Stimulated activated naive CD8-positive, alpha-beta T cell treated with anti-CD3 and anti-CD28 coated beads, Interleukin-15, Interleukin-2, amounts not matched to agents 100 ng/mL and 50 ng/mL, for 24 hours (primary cell): ENCODE results near the gene SEL1L.
"Not testable (repeated sequence)": the region's sequence is repeated elsewhere in the genome, so short reads cannot be mapped to it uniquely, and the experiment has no call there.

ENCODE experiments used
- H3K27ac Mint-ChIP-seq: one replicate; pipeline ENCODE4 v1.8.0; 2021; ENCODE audit warnings: mild to moderate bottlenecking, mixed read lengths
- H3K27me3 Mint-ChIP-seq: one replicate; pipeline ENCODE4 v1.8.0; 2021; ENCODE audit warnings: mixed read lengths
- H3K36me3 Mint-ChIP-seq: one replicate; pipeline ENCODE4 v1.8.0; 2021; ENCODE audit warnings: low read depth, mixed read lengths
- H3K4me1 Mint-ChIP-seq: one replicate; pipeline ENCODE4 v1.8.0; 2021; ENCODE audit warnings: low read depth, mixed read lengths
- H3K4me3 Mint-ChIP-seq: one replicate; pipeline ENCODE4 v1.8.0; 2021; ENCODE audit warnings: mild to moderate bottlenecking, mixed read lengths
- H3K9me3 Mint-ChIP-seq: one replicate; pipeline ENCODE4 v1.8.0; 2021; ENCODE audit warnings: mixed read lengths

SEL1L gene

DNA sequence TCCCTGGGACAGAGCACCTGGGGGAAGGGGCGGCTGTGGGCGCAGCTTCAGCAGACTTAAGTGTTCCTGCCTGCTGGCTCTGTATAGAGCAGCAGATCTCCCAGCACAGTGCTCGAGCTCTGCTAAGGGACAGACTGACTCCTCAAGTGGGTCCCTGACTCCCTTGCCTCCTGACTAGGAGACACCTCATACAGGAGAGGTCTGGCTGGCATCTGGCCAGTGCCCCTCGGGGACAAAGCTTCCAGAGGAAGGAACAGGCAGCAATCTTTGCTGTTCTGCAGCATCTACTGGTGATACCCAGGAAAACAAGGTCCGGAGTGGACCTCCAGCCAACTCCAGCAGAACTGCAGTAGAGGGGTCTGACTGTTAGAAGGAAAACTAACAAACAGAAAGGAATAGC is 7.6 kb upstream of the SEL1L start:
- not testable (repeated sequence) for H3K4me1 Mint-ChIP-seq, H3K9me3 Mint-ChIP-seq, H3K4me3 Mint-ChIP-seq, H3K27ac Mint-ChIP-seq, H3K36me3 Mint-ChIP-seq
- H3K27me3 Mint-ChIP-seq = peaks cover 43% of the 10 kb centered on the region

DNA sequence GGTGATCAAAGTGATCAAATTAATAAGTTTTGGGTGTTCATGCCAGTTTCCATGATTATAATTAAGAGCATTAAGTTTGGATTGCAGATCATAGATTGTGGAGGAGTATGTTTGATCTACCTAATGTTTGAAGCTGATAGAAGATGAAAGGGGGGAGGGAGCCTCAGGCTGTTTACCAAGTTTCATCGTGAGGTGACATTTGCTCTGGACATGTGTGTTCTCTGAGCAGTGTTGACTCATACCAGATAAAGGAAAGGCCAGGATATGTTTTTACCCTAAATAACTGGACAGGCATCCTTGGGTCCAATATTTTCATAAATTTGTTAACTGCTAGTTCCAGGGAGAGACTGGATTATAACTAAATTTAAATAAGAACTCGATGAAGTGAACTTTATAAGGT is 3.5 kb upstream of the SEL1L start:
- peaks cover 31% of the 10 kb centered on the region for H3K4me1 Mint-ChIP-seq
- H3K36me3 Mint-ChIP-seq = no peaks in the 10 kb centered on the region
- H3K27ac Mint-ChIP-seq = no peak overlapping the region
- no peaks in the 10 kb centered on the region for H3K9me3 Mint-ChIP-seq
- H3K4me3 Mint-ChIP-seq = no peak overlapping the region
- peaks cover 17% of the 10 kb centered on the region for H3K27me3 Mint-ChIP-seq

DNA sequence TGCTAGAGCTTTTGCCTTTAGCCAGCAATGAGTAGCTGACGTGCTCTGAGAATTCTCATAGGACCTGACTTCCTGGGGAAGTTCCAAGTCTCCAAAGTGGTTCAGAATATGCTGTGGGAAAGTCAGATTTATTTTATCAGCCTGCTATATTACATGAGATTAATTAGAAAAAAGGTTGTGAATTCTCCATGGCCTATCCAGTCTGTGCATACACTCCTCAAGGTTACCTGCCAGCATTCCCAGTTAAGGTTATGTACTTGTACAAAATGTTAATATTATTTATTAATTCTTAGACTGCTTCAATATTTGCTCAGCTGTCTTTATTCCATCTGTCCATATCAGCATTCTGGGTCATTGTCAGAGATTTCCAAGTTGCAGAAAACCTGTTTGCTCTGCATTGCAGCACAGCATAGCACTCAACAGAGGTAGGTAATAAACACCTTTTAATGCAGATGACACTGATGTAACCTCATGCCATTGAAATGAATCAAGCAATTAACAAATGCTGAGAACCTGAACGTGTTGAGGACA is 2.7 kb upstream of the SEL1L start:
- no peak overlapping the region for H3K4me3 Mint-ChIP-seq
- no peaks in the 10 kb centered on the region for H3K9me3 Mint-ChIP-seq
- H3K4me1 Mint-ChIP-seq = peaks cover 38% of the 10 kb centered on the region
- no peak overlapping the region for H3K27ac Mint-ChIP-seq
- peaks cover 13% of the 10 kb centered on the region for H3K27me3 Mint-ChIP-seq
- H3K36me3 Mint-ChIP-seq = no peaks in the 10 kb centered on the region

DNA sequence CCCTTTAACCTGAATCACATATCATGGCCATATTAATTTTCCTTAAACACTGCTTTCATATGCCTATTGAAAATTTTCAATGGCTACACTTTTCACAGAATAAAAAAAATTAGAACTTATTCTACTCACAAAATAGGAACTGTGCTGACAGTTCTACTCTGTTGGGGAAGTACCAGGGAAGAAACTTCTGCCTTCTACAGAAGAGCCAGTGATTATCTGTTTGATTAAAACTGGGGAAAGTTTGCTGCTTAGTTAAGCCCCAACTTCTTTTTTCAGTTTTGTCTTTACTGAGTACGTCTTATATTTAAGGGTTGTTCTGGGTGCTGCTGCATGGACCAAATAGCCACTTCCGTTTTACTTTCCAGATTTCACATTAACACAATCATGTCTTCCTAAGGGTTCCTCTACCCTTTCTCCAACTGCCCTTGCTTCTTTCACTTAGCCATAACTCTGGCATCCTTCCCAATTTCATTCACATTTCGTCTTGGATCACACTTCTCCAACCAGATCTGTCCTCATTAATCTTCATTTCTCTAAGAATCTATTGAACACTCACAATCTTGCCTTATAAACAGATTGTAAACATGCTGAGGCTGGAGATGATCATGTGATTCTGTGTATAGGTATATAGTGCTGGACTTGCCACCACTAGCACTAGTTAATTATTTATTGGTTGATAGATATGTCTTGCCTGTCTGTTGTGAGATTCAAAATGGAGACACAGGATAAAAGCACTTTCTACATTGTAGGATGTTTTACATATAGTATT is 1.9 kb upstream of the SEL1L start:
- H3K27ac Mint-ChIP-seq = peak overlapping the region; percentile 72
- H3K27me3 Mint-ChIP-seq = peaks cover 13% of the 10 kb centered on the region
- H3K4me3 Mint-ChIP-seq = peak overlapping the region; percentile 94
- no peaks in the 10 kb centered on the region for H3K9me3 Mint-ChIP-seq
- H3K36me3 Mint-ChIP-seq = no peaks in the 10 kb centered on the region
- H3K4me1 Mint-ChIP-seq = peaks cover 41% of the 10 kb centered on the region

DNA sequence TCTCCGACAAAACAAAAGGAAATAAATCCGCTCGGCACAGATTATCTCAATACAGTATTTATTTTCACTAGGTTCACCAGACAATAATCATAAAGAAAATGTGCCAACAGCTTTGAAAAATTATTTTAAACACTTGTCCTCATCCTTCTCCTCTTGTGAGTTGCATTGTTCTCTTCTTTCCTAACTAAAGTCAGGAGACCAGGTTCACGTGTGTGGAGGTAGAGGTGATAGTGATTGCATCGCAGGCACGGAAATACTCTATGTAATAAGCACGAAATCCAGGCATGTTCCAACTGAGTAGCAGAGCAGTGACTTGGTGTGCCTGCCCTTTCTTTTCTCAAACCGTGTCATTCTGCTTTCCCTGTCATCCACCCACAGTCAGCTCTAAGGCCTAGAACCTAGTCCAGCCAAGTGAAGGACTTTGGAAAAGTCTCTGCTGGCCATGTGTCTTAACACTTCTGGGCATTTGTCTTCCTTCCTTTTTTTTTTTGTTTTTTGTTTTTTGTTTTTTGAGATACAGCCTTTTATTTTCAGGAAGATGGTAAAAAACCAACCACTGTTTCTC is 939 bp upstream of the SEL1L start:
- H3K4me3 Mint-ChIP-seq = peak overlapping the region; percentile 94
- peak overlapping the region; percentile 72 for H3K27ac Mint-ChIP-seq
- H3K27me3 Mint-ChIP-seq = peaks cover 7% of the 10 kb centered on the region
- peaks cover 51% of the 10 kb centered on the region for H3K4me1 Mint-ChIP-seq
- no peaks in the 10 kb centered on the region for H3K9me3 Mint-ChIP-seq
- no peaks in the 10 kb centered on the region for H3K36me3 Mint-ChIP-seq

DNA sequence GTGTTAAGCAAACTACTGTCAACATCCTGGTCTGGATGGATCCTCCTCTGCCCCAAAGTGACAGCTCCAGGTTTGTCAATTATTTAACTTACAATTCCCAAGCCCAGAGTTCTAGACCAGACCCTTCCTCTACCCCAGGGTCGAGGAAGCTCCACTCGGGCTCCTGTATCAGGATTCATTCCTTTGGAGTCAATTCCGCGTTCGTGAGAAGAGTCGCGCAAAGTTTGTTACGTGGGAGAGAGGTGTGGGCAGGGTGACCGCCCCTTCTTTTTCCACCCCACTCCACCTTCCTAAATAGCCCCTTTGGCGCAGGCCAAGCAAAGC is 479 bp downstream of the SEL1L start:
- Mint-ChIP-seq H3K36me3 (no peaks in the 10 kb centered on the region), H3K4me3 (peak overlapping the region; percentile 94), H3K9me3 (no peaks in the 10 kb centered on the region), H3K27me3 (peaks cover 5% of the 10 kb centered on the region), H3K4me1 (peaks cover 65% of the 10 kb centered on the region), H3K27ac (peak overlapping the region; percentile 77)

DNA sequence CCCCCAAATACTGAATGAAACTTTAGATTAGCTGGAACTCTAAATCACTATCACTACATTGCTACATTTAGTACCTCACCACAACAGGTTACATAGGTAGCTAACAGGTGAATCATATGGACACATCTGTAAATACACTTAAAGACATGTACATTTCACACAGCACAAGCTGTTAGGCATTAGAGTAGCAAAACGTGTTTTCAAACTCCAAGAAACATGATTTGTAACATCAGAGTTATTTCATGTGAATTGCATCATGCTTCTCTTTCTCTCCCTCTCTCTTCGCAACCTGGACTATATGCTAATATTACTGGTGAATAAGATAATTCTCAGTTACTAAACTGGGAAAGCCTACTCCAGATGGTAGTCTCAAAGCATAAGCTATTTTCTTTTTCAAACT is 4.3 kb downstream of the SEL1L start:
- Mint-ChIP-seq H3K27me3 (no peaks in the 10 kb centered on the region), H3K9me3 (no peaks in the 10 kb centered on the region), H3K36me3 (peaks cover 25% of the 10 kb centered on the region), H3K4me3 (no peak overlapping the region), H3K27ac (no peak overlapping the region), H3K4me1 (peaks cover 66% of the 10 kb centered on the region)

DNA sequence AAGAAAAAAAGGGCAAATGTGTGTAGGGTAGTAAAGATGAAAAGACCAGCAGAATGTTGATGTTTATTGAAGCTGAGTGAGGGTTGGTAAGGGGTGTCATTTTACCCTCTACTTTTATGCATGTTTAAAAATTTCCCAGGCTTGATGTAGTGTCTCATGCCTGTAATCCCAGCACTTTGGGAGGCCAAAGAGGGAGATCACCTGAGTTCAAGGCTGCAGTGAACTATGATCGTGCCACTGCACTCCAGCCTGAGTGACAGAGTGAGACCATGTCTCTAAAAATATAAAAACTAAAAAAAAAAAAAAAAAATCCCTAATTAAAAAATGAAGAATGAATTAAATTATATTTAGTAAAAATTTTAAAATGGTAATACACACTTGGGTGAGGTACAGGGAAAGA is 8.5 kb downstream of the SEL1L start:
- H3K4me1 Mint-ChIP-seq = peaks cover 58% of the 10 kb centered on the region
- H3K4me3 Mint-ChIP-seq = no peak overlapping the region
- H3K9me3 Mint-ChIP-seq = no peaks in the 10 kb centered on the region
- H3K27ac Mint-ChIP-seq = no peak overlapping the region
- H3K36me3 Mint-ChIP-seq = peaks cover 51% of the 10 kb centered on the region
- no peaks in the 10 kb centered on the region for H3K27me3 Mint-ChIP-seq

DNA sequence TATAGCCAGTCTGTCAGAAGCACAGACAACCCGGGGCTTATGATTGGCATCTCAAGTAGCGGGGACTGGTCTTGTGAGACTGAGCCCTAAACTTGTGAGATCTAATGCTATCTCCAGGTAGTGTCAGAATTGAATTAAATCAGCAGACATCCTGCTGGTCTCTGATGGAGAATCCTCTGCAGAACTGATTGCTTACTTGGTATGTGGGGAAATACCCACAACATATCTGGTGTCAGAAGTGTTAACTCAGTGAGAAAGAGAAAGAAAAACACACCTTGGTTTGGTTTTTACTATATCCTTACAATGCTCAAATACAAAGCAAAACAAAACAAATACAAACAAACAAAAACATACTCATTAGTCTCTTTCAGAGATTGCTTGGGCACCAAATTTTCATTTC is 10.0 kb downstream of the SEL1L start:
- no peaks in the 10 kb centered on the region for H3K9me3 Mint-ChIP-seq
- no peaks in the 10 kb centered on the region for H3K27me3 Mint-ChIP-seq
- H3K4me1 Mint-ChIP-seq = peaks cover 57% of the 10 kb centered on the region
- peaks cover 64% of the 10 kb centered on the region for H3K36me3 Mint-ChIP-seq
- H3K4me3 Mint-ChIP-seq = no peak overlapping the region
- no peak overlapping the region for H3K27ac Mint-ChIP-seq

DNA sequence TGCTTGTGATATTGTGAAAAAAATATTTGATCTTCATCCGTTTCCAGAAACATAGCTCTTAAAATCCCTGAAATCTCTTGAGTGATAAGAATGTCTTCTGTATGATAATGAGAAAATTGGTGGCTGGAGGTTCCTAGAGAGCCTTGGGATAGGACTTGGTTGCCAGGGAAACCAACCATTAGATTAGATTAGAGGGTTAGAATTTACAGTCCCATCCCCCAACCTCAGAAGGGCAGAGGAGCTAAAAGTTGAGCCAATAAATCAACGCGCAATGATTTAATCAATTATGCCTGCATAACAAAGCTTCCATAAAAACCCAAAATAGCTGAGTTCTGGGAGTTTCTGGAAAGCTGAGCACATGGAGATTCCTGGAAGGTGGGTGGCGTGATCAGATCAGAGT is 10.6 kb downstream of the SEL1L start:
- peaks cover 51% of the 10 kb centered on the region for H3K4me1 Mint-ChIP-seq
- H3K36me3 Mint-ChIP-seq = peaks cover 64% of the 10 kb centered on the region
- H3K9me3 Mint-ChIP-seq = no peaks in the 10 kb centered on the region
- H3K4me3 Mint-ChIP-seq = no peak overlapping the region
- H3K27me3 Mint-ChIP-seq = no peaks in the 10 kb centered on the region
- H3K27ac Mint-ChIP-seq = no peak overlapping the region

DNA sequence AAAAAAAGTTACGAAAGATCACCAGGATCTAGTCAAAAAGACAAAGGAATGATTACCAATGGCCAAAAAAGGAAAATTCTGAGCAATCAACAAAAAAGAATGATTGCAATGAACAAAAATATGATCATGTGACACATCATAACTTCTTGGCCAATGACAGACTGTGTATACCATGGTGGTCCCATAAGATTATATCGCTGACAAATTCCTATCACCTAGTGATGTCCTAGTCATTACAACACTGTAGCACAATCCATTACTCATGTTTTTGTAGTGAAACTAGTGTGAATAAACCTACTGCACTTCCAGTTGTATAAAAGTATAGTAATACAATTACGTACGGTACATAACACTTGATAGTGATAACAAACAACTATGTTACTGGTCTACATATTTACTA is 12.3 kb downstream of the SEL1L start:
- Mint-ChIP-seq H3K9me3 (no peaks in the 10 kb centered on the region), H3K4me3 (no peak overlapping the region), H3K27me3 (no peaks in the 10 kb centered on the region), H3K27ac (no peak overlapping the region), H3K4me1 (peaks cover 38% of the 10 kb centered on the region), H3K36me3 (peaks cover 60% of the 10 kb centered on the region)

DNA sequence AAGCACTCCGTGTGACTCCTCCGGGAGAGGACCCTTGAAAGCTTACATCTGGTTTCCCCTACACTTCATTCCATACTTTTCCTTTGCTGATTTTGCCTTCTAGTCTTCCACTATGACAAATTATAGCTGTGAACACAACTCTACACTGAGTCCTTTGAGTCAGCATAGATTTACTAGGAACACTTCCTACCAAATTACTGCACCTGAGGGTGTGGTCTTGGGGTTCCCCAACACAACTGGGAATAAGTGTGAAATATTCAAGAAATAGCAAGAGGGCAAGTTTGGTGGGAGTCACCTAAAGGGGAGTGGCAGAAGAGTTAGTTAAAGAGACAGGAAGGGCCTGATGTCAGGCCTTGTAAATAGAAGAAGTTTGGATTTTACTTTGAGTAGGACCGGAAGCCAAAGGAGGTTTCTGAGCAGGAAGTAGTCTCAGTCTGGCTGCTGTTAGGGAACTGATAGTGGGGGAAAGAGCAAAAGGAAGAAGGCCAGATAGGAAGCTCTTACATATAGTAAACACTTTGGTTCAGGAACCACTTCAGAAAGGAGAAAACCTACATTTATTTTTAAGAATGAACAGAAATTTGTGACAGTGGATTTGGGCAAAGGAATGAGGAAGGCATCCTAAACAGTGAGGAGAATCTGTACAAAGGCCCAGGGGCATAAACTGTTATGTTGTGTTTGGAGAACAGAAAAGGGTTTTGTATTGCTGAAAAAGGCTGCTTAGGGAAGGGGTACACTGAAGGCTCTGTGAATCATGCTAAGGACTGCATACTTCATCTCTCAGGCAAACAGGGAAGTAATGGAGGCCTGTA is 14.2 kb downstream of the SEL1L start:
- Mint-ChIP-seq H3K4me3 (no peak overlapping the region), H3K27me3 (no peaks in the 10 kb centered on the region), H3K27ac (peak overlapping the region; percentile 83), H3K36me3 (peaks cover 59% of the 10 kb centered on the region), H3K4me1 (peaks cover 38% of the 10 kb centered on the region), H3K9me3 (no peaks in the 10 kb centered on the region)

DNA sequence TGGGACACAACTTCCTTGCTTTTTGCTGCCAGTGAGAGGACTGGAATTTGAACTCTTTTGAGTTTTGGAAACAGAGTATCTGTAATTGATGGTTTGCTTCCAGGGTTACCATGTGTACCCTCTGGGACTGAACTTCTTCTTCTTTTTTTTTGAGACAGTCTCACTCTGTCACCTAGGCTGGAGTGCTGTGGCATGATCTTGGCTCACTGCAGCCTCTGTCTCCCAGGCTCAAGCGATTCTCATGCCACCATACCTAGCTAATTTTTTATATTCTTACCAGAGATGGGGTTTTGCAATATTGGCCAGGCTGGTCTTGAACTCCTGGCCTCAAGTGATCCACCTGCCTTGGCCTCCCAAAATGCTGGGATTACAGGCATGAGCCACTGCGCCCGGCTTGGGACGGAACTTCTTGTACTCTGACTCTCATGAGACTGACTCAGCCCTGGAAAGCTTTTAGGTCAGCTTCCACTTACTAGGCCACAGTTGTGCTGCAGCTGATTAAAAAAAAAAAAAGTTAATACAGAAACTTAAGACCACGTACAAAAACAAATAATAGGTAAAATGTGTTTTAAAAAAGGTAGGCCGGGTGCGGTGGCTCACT is 15.8 kb downstream of the SEL1L start:
- peaks cover 61% of the 10 kb centered on the region for H3K36me3 Mint-ChIP-seq

DNA sequence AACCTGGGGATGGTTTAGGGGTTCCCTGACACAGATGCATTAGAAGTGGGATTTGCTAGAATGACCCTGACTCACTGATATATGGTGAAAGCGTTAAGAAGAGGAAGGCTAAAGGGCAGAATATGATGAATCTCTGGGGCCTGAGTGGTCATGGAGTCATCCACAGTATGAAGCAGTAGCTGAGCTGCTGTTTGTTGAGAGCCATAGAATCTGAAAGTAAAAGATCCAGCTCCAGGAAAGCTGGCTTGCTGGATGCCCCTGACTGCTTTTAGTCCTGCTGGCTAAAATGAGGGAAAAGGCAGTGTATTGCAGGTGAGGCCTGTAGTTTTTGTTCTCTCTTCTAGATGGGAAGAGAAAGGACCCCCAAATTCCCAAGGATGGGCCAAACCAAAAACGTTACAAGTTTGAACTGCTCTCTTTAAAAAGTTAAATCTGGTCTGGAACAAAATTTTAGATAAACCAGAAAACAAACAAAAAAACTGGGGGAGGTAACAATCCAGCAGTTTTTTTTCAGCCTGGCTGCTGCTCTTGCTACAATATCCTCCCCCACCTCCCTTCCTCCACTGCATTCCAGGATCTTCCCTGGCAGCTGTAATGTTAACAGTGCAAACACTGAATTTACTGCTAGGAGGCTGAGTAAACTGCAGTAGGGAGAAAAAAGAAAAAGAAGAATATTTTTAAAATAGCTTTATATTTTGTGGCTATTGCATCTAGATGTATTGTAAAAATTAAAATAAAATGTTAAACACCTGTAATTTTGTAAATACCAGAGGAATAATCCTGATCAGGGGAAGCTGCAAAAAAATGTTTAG is 16.5 kb downstream of the SEL1L start:
- Mint-ChIP-seq H3K4me1 (peaks cover 36% of the 10 kb centered on the region), H3K4me3 (no peak overlapping the region), H3K36me3 (peaks cover 65% of the 10 kb centered on the region)

More for the DNA sequence above, 15.8 kb downstream of the SEL1L start:
- H3K9me3 Mint-ChIP-seq = no peaks in the 10 kb centered on the region
- H3K27ac Mint-ChIP-seq = no peak overlapping the region
- no peak overlapping the region for H3K4me3 Mint-ChIP-seq
- H3K4me1 Mint-ChIP-seq = peaks cover 32% of the 10 kb centered on the region
- no peaks in the 10 kb centered on the region for H3K27me3 Mint-ChIP-seq

More for the DNA sequence above, 16.5 kb downstream of the SEL1L start:
- Mint-ChIP-seq H3K27me3 (no peaks in the 10 kb centered on the region), H3K27ac (no peak overlapping the region), H3K9me3 (no peaks in the 10 kb centered on the region)
